GM21367 (cell line): ENCODE data around the gene KCNJ12.

ENCODE experiments used
- ATAC-seq: cut with Tn5 transposase; IDR thresholded peaks from one replicate; pipeline ENCODE4 v1.9.1; 2021; ENCODE audit not compliant: unreplicated experiment

KCNJ12 gene

GRCh38 chr17:21365016-21365415, 11.1 kb upstream of the KCNJ12 start:
- ATAC-seq: no peak

- no peak for ATAC-seq
Measured at GRCh38 chr17:21368545-21369246, 7.5 kb upstream of the KCNJ12 start.

- no peak for ATAC-seq
Measured at GRCh38 chr17:21369395-21369794, 6.8 kb upstream of the KCNJ12 start.

DNA sequence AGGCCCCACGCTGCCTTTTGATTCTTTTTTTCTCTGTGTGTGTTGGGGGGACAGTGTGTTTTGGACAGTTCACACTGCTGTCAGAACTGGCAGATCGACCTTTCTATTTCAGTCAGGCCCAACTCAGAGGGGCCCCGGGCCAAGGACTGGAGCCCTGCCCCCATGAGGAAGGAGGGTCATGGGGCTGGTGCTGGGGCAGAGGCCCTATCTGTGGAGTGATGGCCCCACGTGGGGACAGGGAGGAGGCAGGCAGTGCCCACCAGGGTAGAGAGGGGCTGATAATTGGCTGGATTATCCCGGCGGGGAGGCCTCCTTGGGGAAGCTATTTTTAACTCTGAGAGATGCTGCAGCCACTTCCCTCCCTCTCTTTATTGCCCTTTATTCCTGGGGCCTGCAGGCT, 5.7 kb upstream of the KCNJ12 start:
- ATAC-seq: no peak

- no peak for ATAC-seq
Measured at GRCh38 chr17:21371511-21372081, 4.6 kb upstream of the KCNJ12 start.

DNA sequence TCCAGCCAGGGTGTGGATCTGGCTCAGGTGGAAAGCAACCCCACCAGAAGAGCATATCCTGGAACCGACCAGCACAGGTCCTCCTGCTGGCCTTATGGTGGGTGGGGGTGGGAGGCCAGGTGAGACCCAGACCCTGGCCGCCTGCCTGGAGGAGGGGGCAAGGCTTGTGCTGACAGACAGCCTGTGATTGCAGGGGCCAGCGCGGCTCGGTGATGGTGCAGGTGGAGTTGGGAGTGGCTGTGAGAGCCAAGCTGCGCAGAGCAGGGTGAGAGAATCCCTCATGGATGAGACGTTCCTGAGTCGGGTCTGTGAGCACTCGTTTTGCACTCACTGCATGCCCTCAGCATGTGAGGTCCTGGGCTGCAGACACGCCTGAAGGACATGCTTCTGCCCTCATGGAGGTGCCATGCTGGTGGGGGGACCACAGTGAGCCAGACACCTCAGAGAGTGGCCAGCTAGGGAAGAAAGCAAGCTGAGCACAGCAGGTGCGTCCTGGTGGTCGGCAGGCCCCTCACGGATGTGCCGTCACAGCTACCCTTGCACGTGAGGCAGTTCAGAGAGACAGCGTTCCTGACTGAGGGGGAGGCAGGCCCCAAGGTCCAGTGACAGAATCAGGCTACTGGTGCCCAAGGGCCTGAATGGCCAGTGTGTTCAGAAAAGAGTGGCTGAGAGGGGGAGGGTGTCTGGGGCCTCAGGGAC, 3.8 kb upstream of the KCNJ12 start:
- ATAC-seq: no peak

DNA sequence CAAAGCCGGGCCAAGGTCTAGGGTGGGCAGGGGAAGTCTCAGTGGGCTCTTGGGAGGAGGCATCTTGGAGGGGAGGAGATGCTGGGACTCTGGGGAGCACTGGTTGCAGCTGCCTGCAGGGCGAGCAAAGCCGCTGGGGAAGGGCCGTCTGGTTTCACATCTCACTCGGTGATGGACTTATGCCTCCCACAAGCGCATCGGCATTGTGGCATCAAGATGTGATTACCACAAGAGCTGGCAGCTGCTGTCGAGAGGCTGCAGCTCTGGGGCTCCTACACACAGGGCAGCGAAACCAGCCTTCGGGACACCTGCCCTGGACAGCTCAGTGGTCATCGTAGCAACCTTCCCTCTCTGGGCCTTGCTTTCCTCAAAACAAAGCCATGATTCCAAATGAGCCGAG, 3.1 kb upstream of the KCNJ12 start:
- no peak for ATAC-seq

- no peak for ATAC-seq
Measured at GRCh38 chr17:21373696-21374440, 2.3 kb upstream of the KCNJ12 start.

GRCh38 chr17:21374441-21375161, 1.6 kb upstream of the KCNJ12 start:
- no peak for ATAC-seq

DNA sequence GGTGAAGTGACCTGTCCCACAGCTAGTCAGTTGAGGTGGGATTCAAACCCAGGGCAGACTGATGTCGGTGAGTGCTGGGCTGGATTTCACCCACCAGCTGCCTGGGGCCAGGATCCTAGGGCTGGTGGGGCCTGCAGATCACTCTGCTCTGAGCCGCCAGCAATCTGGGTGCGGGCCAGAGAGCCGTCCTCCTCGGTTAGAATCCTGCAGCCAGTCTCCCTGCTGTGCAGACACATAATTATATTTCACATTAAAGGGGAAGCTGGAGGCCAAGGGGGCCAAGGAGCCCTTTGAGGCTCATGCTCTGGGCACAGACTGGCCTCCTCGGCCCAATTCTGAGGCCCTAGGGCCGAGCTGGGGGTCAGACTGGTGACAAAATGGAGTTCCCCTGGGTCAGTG, 996 bp upstream of the KCNJ12 start:
- no peak for ATAC-seq

DNA sequence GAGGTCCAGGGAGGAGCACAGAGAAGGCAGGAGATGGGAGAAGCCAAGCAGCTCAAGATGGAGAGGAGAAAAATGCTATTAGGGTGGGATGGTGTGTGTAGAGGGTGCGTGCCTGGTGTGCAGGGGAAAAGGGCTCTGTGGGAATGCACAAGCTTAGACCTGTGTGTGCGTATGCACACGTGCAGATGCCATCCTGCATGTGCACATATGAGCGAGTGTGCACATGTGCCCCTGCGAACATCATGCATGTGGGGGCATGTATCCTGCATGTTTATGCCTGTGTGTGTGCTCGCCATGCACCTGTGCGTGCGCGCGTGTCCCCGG, 438 bp upstream of the KCNJ12 start:
- ATAC-seq: no peak

DNA sequence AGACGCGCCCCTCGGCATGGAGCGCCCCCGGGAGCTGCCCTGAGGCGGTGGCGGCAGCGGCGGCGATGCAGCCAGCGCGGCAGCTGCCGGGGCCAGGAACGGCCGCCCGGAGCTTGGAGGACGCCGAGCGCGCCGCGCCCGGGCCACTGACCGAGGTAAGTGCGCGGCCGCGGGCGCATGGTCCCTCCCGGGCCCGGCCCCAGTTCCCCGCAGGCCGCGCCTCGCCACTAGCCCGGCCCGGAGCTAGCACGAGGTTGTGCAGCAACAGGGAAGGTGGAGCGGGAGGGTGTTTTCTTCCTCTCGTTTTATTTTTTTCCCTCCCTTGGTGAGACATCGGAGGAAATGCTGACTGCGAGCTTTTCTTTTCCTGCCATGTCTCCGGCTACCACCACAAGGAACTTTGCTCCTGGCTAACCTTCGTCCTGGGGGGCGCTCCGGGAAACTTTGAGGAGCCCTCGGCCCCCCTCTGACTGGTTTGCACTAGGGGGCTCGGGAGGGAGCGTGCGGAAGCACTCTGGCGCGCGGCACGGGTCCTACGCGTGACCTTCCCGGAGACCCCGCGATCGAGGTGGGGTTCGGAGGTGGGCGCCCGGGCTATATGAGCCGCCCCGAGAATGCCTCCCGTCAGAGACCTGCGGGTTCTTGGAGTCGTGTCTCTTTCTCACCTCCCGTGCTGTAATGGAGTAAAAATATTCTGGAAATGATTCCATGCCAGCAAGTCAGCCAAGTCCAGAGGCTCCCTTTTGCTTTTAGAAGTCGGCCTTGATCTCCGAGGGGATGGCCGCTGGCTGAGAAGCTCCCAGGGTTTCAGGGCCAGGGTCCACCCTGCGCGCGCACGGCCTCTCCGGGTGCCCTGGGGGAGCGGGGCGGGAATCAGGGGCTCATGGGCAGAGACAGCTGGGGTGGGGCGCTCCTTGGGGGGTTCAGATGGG, 868 bp downstream of the KCNJ12 start:
- ATAC-seq: no peak

- no peak for ATAC-seq
Measured at GRCh38 chr17:21377705-21378396, 1.7 kb downstream of the KCNJ12 start.

DNA sequence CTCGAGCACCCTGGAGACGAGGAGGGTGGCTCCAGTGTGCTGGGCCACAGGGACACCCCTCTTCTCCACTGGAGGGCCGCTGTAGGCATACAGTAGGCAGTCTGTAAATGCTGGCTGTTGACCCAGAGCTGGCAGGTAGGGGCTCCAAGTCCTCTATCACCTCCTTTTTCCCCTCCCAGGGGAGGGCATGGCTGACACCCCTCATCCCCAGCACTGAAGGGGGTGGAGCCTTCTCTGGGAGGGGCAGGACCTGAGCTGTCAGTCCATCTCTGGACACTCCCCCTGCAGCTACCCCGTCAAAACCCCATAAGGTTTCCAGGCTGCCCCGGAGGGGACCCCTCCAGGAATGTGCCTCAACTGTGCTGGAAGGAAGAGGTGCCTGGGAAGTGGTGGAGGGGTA, 2.4 kb downstream of the KCNJ12 start:
- no peak for ATAC-seq

- ATAC-seq: no peak
Measured at GRCh38 chr17:21379080-21379711, 3.0 kb downstream of the KCNJ12 start.

DNA sequence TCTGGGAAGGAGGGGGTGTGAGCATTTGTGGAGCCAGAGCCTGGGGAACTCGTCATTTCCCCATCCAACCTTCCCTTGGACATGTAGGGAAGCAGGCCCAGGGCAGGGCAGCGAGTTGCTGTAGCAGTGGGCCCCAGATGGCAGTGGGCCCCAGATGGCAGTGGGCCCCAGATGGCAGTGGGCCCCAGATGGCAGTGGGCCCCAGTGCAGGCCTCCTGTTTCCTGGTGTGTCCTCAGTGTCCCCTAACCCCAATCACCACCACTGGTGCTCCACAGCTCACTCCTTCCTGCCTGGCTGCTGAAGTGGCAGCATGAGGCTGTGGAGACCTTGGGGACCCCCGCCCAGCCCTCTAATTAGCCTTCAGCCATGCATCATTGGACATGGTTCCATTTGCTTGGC, 4.5 kb downstream of the KCNJ12 start:
- no peak for ATAC-seq

DNA sequence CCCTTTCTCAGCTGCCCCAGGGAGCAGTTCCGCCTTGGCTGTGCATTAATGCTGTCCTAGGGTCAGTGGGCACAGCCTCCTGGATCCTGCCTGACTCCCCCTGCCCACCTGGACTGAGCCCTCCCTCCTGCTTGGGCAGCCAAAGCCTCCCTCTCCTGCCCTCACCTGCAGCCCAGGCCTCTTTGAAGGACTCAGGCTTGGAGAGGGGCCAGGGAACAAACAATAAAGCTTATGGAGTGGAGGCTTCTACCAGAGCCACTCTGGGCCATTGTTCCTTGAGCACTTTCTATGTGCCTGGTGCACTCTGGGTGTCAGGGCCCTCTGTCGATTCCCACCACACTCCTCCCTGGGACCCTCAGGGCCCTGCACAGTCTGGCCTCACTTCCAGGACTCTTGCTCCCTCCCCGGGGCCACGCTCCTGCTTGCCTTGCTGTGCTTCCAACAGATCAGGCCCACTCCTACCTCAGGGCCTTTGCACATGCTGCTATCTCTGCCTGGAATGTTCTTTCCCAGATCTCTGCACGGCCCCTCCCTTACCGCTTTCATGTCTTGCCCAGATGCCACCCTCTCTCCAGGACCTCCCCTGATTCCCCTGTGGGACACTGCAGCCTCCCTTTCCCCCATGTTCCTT, 5.0 kb downstream of the KCNJ12 start:
- no peak for ATAC-seq
